ENCODE data around the gene CLMN. TPM values are rescaled to one million over a fixed set of nuclear protein-coding genes. Genes with fewer than 3 reads are reported as not detected.

Gene CLMN
- total and polyA plus RNA-seq, 7 experiments from 2014 or later = 0.43 to 6.8 (median 0.70) TPM

GRCh38 chr14:95313707-95314106 lies 6.0 kb downstream of the CLMN start:
- Mint-ChIP-seq H3K27me3 (peaks cover 5 to 24% (median 20%) of the 10 kb centered on the region in 5 donors), H3K9me3 (no peaks in the 10 kb centered on the region), H3K27ac (no peak overlapping the region), H3K36me3 (no peaks in the 10 kb centered on the region), H3K4me1 (peaks cover 4 to 9% (median 8%) of the 10 kb centered on the region in 7 donors), H3K4me3 (no peak overlapping the region)
- no peak overlapping the region for H3K27ac ChIP-seq (ENCODE audit: low read depth, low read length)
- intact Hi-C loops (cut with micrococcal nuclease) = no loop called here
- H3K4me1 ChIP-seq (ENCODE audit: control insufficient read depth in 2 of 2, insufficient read depth in 2 of 2, low read length in 2 of 2) = no peaks in the 10 kb centered on the region
- POLR2A ChIA-PET = no interaction called here
- peak; percentile 66 for ATAC-seq
- no peaks in the 10 kb centered on the region for H3K36me3 ChIP-seq (ENCODE audit: control insufficient read depth in 2 of 3, insufficient read depth in 3 of 3, low read length in 3 of 3)
- H3K9me3 ChIP-seq (ENCODE audit: control insufficient read depth in 2 of 3, low read length in 3 of 3) = no peaks in the 10 kb centered on the region
- CTCF ChIA-PET = no interaction called here
- no peak for DNase-seq
- H3K27me3 ChIP-seq (ENCODE audit: control insufficient read depth in 2 of 2, insufficient read depth in 2 of 2, low read length in 2 of 2) = peaks cover 0 to 1% of the 10 kb centered on the region in 2 donors
- H3K4me3 ChIP-seq (ENCODE audit: low read length) = no peak overlapping the region

- POLR2A ChIA-PET = no interaction called here
- DNase-seq (no peak), ATAC-seq (no peak)
- H3K4me3 Mint-ChIP-seq = no peak overlapping the region
- Histone ChIP-seq H3K27me3 (ENCODE audit: control insufficient read depth in 2 of 2, insufficient read depth in 2 of 2, low read length in 2 of 2) (peaks cover 0 to 2% of the 10 kb centered on the region in 2 donors), H3K4me1 (ENCODE audit: control insufficient read depth in 2 of 2, insufficient read depth in 2 of 2, low read length in 2 of 2) (no peaks in the 10 kb centered on the region), H3K27ac (ENCODE audit: low read depth, low read length) (no peak overlapping the region), H3K36me3 (ENCODE audit: control insufficient read depth in 2 of 3, insufficient read depth in 3 of 3, low read length in 3 of 3) (no peaks in the 10 kb centered on the region), H3K4me3 (ENCODE audit: low read length) (no peak overlapping the region), H3K9me3 (ENCODE audit: control insufficient read depth in 2 of 3, low read length in 3 of 3) (no peaks in the 10 kb centered on the region)
- H3K27ac Mint-ChIP-seq = no peak overlapping the region
- intact Hi-C loops (cut with micrococcal nuclease) = no loop called here
- CTCF ChIA-PET = no interaction called here
- H3K36me3 Mint-ChIP-seq = no peaks in the 10 kb centered on the region
- peaks cover 4 to 20% (median 17%) of the 10 kb centered on the region in 5 donors for H3K27me3 Mint-ChIP-seq
- H3K4me1 Mint-ChIP-seq = peaks cover 3 to 7% (median 4%) of the 10 kb centered on the region in 7 donors
- no peaks in the 10 kb centered on the region for H3K9me3 Mint-ChIP-seq
These were observed 6.5 kb downstream of the CLMN start for GRCh38 chr14:95313190-95313589.

DNA sequence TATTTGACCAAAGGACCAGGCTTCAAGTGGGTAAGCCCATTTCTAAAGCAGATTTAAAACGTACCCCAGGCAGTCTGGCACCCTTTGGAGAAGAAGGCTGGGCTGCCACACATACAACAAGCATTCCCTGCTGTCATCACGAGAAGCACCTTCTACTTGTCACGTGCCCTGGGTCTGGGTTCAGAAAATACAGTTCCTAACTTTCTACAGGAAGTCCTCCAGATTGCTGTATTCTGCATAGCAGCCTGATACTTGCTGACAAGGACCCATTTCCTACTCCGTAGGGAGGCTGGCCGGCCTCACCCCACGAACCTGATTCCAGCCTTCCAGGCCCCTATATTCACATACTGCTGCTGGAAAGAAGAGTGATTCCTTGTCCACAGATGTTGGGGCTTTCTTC lies 7.4 kb downstream of the CLMN start:
- POLR2A ChIA-PET = no interaction called here
- Histone ChIP-seq H3K4me3 (ENCODE audit: low read length) (no peak overlapping the region), H3K27me3 (ENCODE audit: control insufficient read depth in 2 of 2, insufficient read depth in 2 of 2, low read length in 2 of 2) (peaks cover 0 to 3% of the 10 kb centered on the region in 2 donors), H3K36me3 (ENCODE audit: control insufficient read depth in 2 of 3, insufficient read depth in 3 of 3, low read length in 3 of 3) (no peaks in the 10 kb centered on the region), H3K9me3 (ENCODE audit: control insufficient read depth in 2 of 3, low read length in 3 of 3) (no peaks in the 10 kb centered on the region), H3K4me1 (ENCODE audit: control insufficient read depth in 2 of 2, insufficient read depth in 2 of 2, low read length in 2 of 2) (no peaks in the 10 kb centered on the region), H3K27ac (ENCODE audit: low read depth, low read length) (no peak overlapping the region)
- Mint-ChIP-seq H3K4me3 (no peak overlapping the region), H3K27ac (no peak overlapping the region), H3K4me1 (peaks cover 0 to 5% (median 0%) of the 10 kb centered on the region in 7 donors), H3K27me3 (peaks cover 0 to 16% (median 11%) of the 10 kb centered on the region in 5 donors), H3K36me3 (no peaks in the 10 kb centered on the region), H3K9me3 (no peaks in the 10 kb centered on the region)
- no peak for ATAC-seq
- intact Hi-C loops (cut with micrococcal nuclease) = no loop called here
- CTCF ChIA-PET = no interaction called here
- DNase-seq = no peak

- ATAC-seq (peak; percentile 46), DNase-seq (no peak)
- Histone ChIP-seq H3K9me3 (ENCODE audit: control insufficient read depth in 2 of 3, low read length in 3 of 3) (no peaks in the 10 kb centered on the region), H3K36me3 (ENCODE audit: control insufficient read depth in 2 of 3, insufficient read depth in 3 of 3, low read length in 3 of 3) (no peaks in the 10 kb centered on the region), H3K27me3 (ENCODE audit: control insufficient read depth in 2 of 2, insufficient read depth in 2 of 2, low read length in 2 of 2) (peaks cover 0 to 3% of the 10 kb centered on the region in 2 donors), H3K4me3 (ENCODE audit: low read length) (no peak overlapping the region), H3K27ac (ENCODE audit: low read depth, low read length) (no peak overlapping the region), H3K4me1 (ENCODE audit: control insufficient read depth in 2 of 2, insufficient read depth in 2 of 2, low read length in 2 of 2) (no peaks in the 10 kb centered on the region)
- CTCF ChIA-PET = no interaction called here
- H3K36me3 Mint-ChIP-seq = no peaks in the 10 kb centered on the region
- H3K27me3 Mint-ChIP-seq = peaks cover 0 to 13% (median 8%) of the 10 kb centered on the region in 5 donors
- no peak overlapping the region for H3K27ac Mint-ChIP-seq
- H3K4me1 Mint-ChIP-seq = peaks cover 0 to 5% (median 0%) of the 10 kb centered on the region in 7 donors
- POLR2A ChIA-PET = no interaction called here
- intact Hi-C loops (cut with micrococcal nuclease) = no loop called here
- H3K4me3 Mint-ChIP-seq = no peak overlapping the region
- no peaks in the 10 kb centered on the region for H3K9me3 Mint-ChIP-seq
These were observed 8.0 kb downstream of the CLMN start for GRCh38 chr14:95311752-95312151.

DNA sequence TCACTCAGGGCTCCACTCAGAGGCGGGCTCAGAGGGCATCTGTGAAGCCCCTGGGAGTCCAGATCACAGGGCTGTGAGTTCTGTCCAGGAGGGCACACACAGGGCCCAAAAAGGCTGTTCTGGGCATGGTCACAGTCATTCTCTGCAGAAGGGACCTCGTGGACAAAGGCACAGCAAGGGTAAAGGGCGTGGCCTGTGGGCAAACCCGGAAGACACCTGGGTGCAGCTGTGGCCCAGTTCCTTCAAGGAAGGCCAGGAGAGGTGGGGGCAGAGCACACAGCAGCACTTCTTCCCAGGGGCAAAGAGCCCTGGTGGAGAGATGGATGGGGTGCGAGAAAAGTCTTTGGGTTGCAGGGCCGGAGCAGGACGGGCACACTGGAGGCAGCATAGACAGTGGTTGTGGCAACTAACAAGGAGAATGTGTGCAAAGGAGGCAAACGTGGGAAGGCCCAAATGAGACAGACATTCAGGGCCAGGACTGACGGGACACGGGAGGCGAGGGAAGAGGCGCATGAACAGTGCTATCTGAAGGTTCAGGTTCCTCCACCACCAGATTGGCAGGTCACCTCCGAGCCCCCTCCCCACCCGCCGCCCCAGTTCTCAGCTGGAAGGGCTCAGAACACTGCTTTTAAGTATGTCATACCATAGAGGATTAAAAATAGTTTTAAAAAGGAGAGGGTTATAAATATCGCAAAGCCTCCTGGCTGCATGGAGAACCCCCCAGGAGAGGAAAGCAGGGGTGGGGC lies 8.9 kb downstream of the CLMN start:
- no peaks in the 10 kb centered on the region for H3K9me3 Mint-ChIP-seq

DNA sequence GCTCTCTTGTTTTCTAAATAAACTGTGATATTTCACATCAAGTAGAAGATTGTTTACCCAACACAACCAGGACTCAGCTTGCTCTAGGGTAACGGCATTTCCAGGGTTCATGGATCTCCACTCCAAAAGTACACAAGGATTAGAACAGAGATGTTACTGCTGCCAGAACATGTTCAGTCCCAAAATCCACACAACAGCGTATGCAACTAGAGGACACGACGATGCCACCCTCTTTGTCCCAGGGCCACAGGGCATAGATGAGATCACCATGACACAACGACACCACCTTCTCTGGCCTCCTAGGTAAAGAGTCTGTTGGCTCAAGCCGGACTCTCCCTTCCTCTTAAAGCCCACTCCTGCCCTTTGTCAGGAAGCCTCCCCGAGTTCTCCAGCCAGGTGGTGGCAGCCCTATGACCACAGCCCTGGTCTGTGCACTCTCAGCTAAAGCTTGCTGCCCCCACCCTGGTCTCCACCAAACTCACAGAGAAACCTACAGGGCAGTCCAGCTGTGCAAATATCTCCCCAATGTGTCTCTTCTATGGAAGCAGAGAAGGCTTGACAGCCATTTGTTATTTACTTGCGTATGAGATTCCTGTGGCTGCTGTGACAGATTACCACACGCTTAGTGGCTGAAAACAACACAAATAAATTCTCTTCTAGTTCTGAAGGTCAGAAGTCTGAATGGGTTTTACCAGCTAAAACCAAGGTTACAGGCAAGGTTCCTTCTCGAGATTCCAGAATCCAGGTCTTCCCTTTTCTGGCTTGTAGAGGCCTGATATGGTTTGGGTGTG lies 10.3 kb downstream of the CLMN start:
- Mint-ChIP-seq H3K27me3 (peaks cover 0 to 12% (median 6%) of the 10 kb centered on the region in 5 donors), H3K27ac (no peak overlapping the region), H3K4me3 (no peak overlapping the region), H3K36me3 (no peaks in the 10 kb centered on the region), H3K9me3 (no peaks in the 10 kb centered on the region), H3K4me1 (no peaks in the 10 kb centered on the region)
- no peaks in the 10 kb centered on the region for H3K9me3 ChIP-seq (ENCODE audit: control insufficient read depth in 2 of 3, low read length in 3 of 3)
- intact Hi-C loops (cut with micrococcal nuclease) = no loop called here
- no peak overlapping the region for H3K27ac ChIP-seq (ENCODE audit: low read depth, low read length)
- DNase-seq = no peak
- POLR2A ChIA-PET = no interaction called here
- H3K27me3 ChIP-seq (ENCODE audit: control insufficient read depth in 2 of 2, insufficient read depth in 2 of 2, low read length in 2 of 2) = peaks cover 0 to 3% of the 10 kb centered on the region in 2 donors
- H3K4me3 ChIP-seq (ENCODE audit: low read length) = no peak overlapping the region
- CTCF ChIA-PET = no interaction called here
- no peaks in the 10 kb centered on the region for H3K4me1 ChIP-seq (ENCODE audit: control insufficient read depth in 2 of 2, insufficient read depth in 2 of 2, low read length in 2 of 2)
- no peak for ATAC-seq
- no peaks in the 10 kb centered on the region for H3K36me3 ChIP-seq (ENCODE audit: control insufficient read depth in 2 of 3, insufficient read depth in 3 of 3, low read length in 3 of 3)

More for the DNA sequence above, 8.9 kb downstream of the CLMN start:
- Mint-ChIP-seq H3K4me1 (peaks cover 0 to 5% (median 0%) of the 10 kb centered on the region in 7 donors), H3K27ac (no peak overlapping the region), H3K36me3 (no peaks in the 10 kb centered on the region), H3K27me3 (peaks cover 0 to 9% (median 6%) of the 10 kb centered on the region in 5 donors), H3K4me3 (no peak overlapping the region)
- Histone ChIP-seq H3K27ac (ENCODE audit: low read depth, low read length) (no peak overlapping the region), H3K36me3 (ENCODE audit: control insufficient read depth in 2 of 3, insufficient read depth in 3 of 3, low read length in 3 of 3) (no peaks in the 10 kb centered on the region), H3K27me3 (ENCODE audit: control insufficient read depth in 2 of 2, insufficient read depth in 2 of 2, low read length in 2 of 2) (peaks cover 0 to 3% of the 10 kb centered on the region in 2 donors), H3K4me1 (ENCODE audit: control insufficient read depth in 2 of 2, insufficient read depth in 2 of 2, low read length in 2 of 2) (no peaks in the 10 kb centered on the region), H3K4me3 (ENCODE audit: low read length) (no peak overlapping the region), H3K9me3 (ENCODE audit: control insufficient read depth in 2 of 3, low read length in 3 of 3) (no peaks in the 10 kb centered on the region)
- ChIA-PET CTCF (no interaction called here), POLR2A (no interaction called here)
- ATAC-seq (no peak), DNase-seq (no peak)
- intact Hi-C loops (cut with micrococcal nuclease) = no loop called here
